A204.1 (cell line): ENCODE results near the gene CSN3.
"Not testable (repeated sequence)": the region's sequence is repeated elsewhere in the genome, so short reads cannot be mapped to it uniquely, and the experiment has no call there.

Source experiments
- FAIRE-seq: peaks from 2 replicates; lab custom pipeline; 2012; peaks lifted over from hg19 to GRCh38; lab: Jason Lieb, UNC

The CSN3 gene

GRCh38 chr4:70242297-70242696, at the start of gene CSN3:
Gene CSN3 (plus strand): TSS chr4:70242597. CDS start chr4:70244820, 2,223 bp downstream.
- not testable (repeated sequence) for FAIRE-seq

- FAIRE-seq: no peak
These were observed 49.5 kb upstream of the CSN3 start for GRCh38 chr4:70192895-70193294.

- no peak for FAIRE-seq
These were observed 47.0 kb upstream of the CSN3 start, which contains the start of gene ODAM for GRCh38 chr4:70195425-70195824. Gene ODAM (plus strand): TSS chr4:70195725. CDS start chr4:70196544, 819 bp downstream.

GRCh38 chr4:70196857-70197256, 45.5 kb upstream of the CSN3 start:
- FAIRE-seq: no peak

GRCh38 chr4:70197842-70198241, 44.6 kb upstream of the CSN3 start:
- no peak for FAIRE-seq

GRCh38 chr4:70203601-70204000, 38.8 kb upstream of the CSN3 start:
- no peak for FAIRE-seq

- not testable (repeated sequence) for FAIRE-seq
These were observed 29.6 kb upstream of the CSN3 start for GRCh38 chr4:70212752-70213151.

- FAIRE-seq: not testable (repeated sequence)
These were observed 26.3 kb upstream of the CSN3 start for GRCh38 chr4:70216109-70216508.

GRCh38 chr4:70216550-70216949, 25.8 kb upstream of the CSN3 start:
- not testable (repeated sequence) for FAIRE-seq

GRCh38 chr4:70221389-70221788, 21.0 kb upstream of the CSN3 start:
- not testable (repeated sequence) for FAIRE-seq

- not testable (repeated sequence) for FAIRE-seq
These were observed 20.6 kb upstream of the CSN3 start for GRCh38 chr4:70221818-70222217.

GRCh38 chr4:70225824-70226223, 16.6 kb upstream of the CSN3 start, which contains the start of gene FDCSP:
Gene FDCSP (plus strand): TSS chr4:70226124. CDS start chr4:70231195, 5,071 bp downstream.
- FAIRE-seq: no peak

GRCh38 chr4:70236125-70236524, 6.3 kb upstream of the CSN3 start:
- no peak for FAIRE-seq

GRCh38 chr4:70239131-70239883, 3.1 kb upstream of the CSN3 start:
- FAIRE-seq: no peak

GRCh38 chr4:70239884-70240591, 2.4 kb upstream of the CSN3 start:
- no peak for FAIRE-seq

GRCh38 chr4:70243091-70243490, 694 bp downstream of the CSN3 start:
- FAIRE-seq: no peak

- FAIRE-seq: no peak
These were observed 9.0 kb downstream of the CSN3 start for GRCh38 chr4:70251250-70251944.

- FAIRE-seq: no peak
These were observed 9.5 kb downstream of the CSN3 start for GRCh38 chr4:70251945-70252277.

GRCh38 chr4:70269674-70270073, 27.3 kb downstream of the CSN3 start:
- FAIRE-seq: no peak

GRCh38 chr4:70277121-70277520, 34.7 kb downstream of the CSN3 start:
- no peak for FAIRE-seq

- no peak for FAIRE-seq
These were observed 38.2 kb downstream of the CSN3 start for GRCh38 chr4:70280567-70280966.

GRCh38 chr4:70288651-70289050, 46.3 kb downstream of the CSN3 start:
- FAIRE-seq: no peak

GRCh38 chr4:70291341-70291740, 48.9 kb downstream of the CSN3 start:
- no peak for FAIRE-seq
